KG1 (cell line): ENCODE results near the gene SULF2.
A peak's percentile ranks its signal among the peaks of the same experiment; 100 is the strongest.

Source experiments
- DNase-seq: peaks from one replicate; lab custom pipeline; 2025; lab: John Stamatoyannopoulos, UW

Gene SULF2

GRCh38 chr20:47642624-47643023 lies 142.7 kb downstream of the SULF2 start:
- DNase-seq, result no peak

GRCh38 chr20:47642118-47642517 lies 143.2 kb downstream of the SULF2 start:
- DNase-seq, result no peak

- no peak for DNase-seq
Observed at GRCh38 chr20:47638851-47639250, 146.4 kb downstream of the SULF2 start.

- DNase-seq, result no peak
Observed at GRCh38 chr20:47635256-47635655, 150.0 kb downstream of the SULF2 start.

GRCh38 chr20:47631078-47631477 lies 154.2 kb downstream of the SULF2 start:
- DNase-seq, result no peak

GRCh38 chr20:47629907-47630306 lies 155.4 kb downstream of the SULF2 start:
- no peak for DNase-seq

- DNase-seq, result no peak
Observed at GRCh38 chr20:47627540-47627939, 157.7 kb downstream of the SULF2 start.

- DNase-seq, result no peak
Observed at GRCh38 chr20:47623206-47623605, 162.1 kb downstream of the SULF2 start.

- no peak for DNase-seq
Observed at GRCh38 chr20:47622118-47622665, 163.1 kb downstream of the SULF2 start.

GRCh38 chr20:47620808-47621805 lies 164.2 kb downstream of the SULF2 start:
- DNase-seq, result peak; percentile 14

GRCh38 chr20:47618479-47618878 lies 166.8 kb downstream of the SULF2 start:
- DNase-seq, result no peak

GRCh38 chr20:47614703-47615309 lies 170.5 kb downstream of the SULF2 start:
- no peak for DNase-seq

- DNase-seq, result no peak
Observed at GRCh38 chr20:47612670-47613069, 172.6 kb downstream of the SULF2 start.

- no peak for DNase-seq
Observed at GRCh38 chr20:47611785-47612184, 173.5 kb downstream of the SULF2 start.

GRCh38 chr20:47610945-47611250 lies 174.4 kb downstream of the SULF2 start:
- DNase-seq, result no peak

- peak; percentile 41 for DNase-seq
Observed at GRCh38 chr20:47610247-47610944, 174.9 kb downstream of the SULF2 start.

GRCh38 chr20:47609001-47609400 lies 176.3 kb downstream of the SULF2 start:
- no peak for DNase-seq
